H9 (cell line): Measurements from ENCODE around the gene TMEM63B. TPM values are rescaled to one million over a fixed set of nuclear protein-coding genes. Genes with fewer than 3 reads are reported as not detected.

Source experiments
- DNase-seq: peaks from one replicate; pipeline ENCODE4 v3.0.0-alpha.2; 2017
- H2AFZ ChIP-seq: one replicate; pipeline ENCODE4 v1.6.1; 2013; ENCODE audit warnings: mild to moderate bottlenecking, low read length, control low read depth, moderate library complexity
- H2AK5ac ChIP-seq: 2 replicates; pipeline ENCODE4 v1.6.1; 2013; ENCODE audit warnings: low read length, control low read depth, mixed read lengths; ENCODE audit not compliant: insufficient read length
- H2BK120ac ChIP-seq: one replicate; pipeline ENCODE4 v1.6.1; 2013; ENCODE audit warnings: low read depth, mild to moderate bottlenecking, low read length, control low read depth, inconsistent platforms; ENCODE audit not compliant: poor library complexity, severe bottlenecking
- H2BK12ac ChIP-seq: 2 replicates; pipeline ENCODE4 v1.6.1; 2013; ENCODE audit warnings: low read length, control low read depth, mixed read lengths, low read depth; ENCODE audit not compliant: insufficient read length
- H2BK15ac ChIP-seq: 2 replicates; pipeline ENCODE4 v1.6.1; 2013; ENCODE audit warnings: low read depth, low read length, control low read depth
- H2BK20ac ChIP-seq: one replicate; pipeline ENCODE4 v1.6.1; 2013; ENCODE audit warnings: low read depth, mild to moderate bottlenecking, low read length, control low read depth, inconsistent platforms; ENCODE audit not compliant: poor library complexity, severe bottlenecking
- H2BK5ac ChIP-seq: 2 replicates; pipeline ENCODE4 v1.6.1; 2013; ENCODE audit warnings: low read length, control low read depth, mixed read lengths; ENCODE audit not compliant: insufficient read length
- H3K14ac ChIP-seq: 2 replicates; pipeline ENCODE4 v1.6.1; 2013; ENCODE audit warnings: low read length, control low read depth; ENCODE audit not compliant: insufficient read depth
- H3K18ac ChIP-seq: 2 replicates; pipeline ENCODE4 v1.6.1; 2013; ENCODE audit warnings: low read depth, mild to moderate bottlenecking, mixed read lengths, low read length, control low read depth; ENCODE audit not compliant: insufficient read length
- H3K23ac ChIP-seq: 2 replicates; pipeline ENCODE4 v1.6.1; 2013; ENCODE audit warnings: low read length, control low read depth, mixed read lengths, low read depth; ENCODE audit not compliant: insufficient read length
- H3K23me2 ChIP-seq: 2 replicates; pipeline ENCODE4 v1.6.1; 2013; ENCODE audit warnings: low read depth, mild to moderate bottlenecking, mixed read lengths, low read length, control low read depth; ENCODE audit not compliant: insufficient read length, poor library complexity, severe bottlenecking
- H3K27ac ChIP-seq: 2 replicates; pipeline ENCODE4 v1.5.1; 2013; ENCODE audit warnings: low read length, control low read depth, mixed read lengths, low read depth; ENCODE audit not compliant: insufficient read length
- H3K27me3 ChIP-seq: 2 replicates; pipeline ENCODE4 v1.6.1; 2013; ENCODE audit warnings: low read length, control low read depth, inconsistent platforms; ENCODE audit not compliant: insufficient read depth
- H3K4ac ChIP-seq: 2 replicates; pipeline ENCODE4 v1.6.1; 2013; ENCODE audit warnings: low read depth, mild to moderate bottlenecking, control low read depth, inconsistent platforms, low read length, moderate library complexity
- H3K4me1 ChIP-seq: 2 replicates; pipeline ENCODE4 v1.6.1; 2013; ENCODE audit warnings: low read length, control low read depth, inconsistent platforms; ENCODE audit not compliant: insufficient read depth
- H3K4me2 ChIP-seq: 2 replicates; pipeline ENCODE4 v1.6.1; 2013; ENCODE audit warnings: low read length, control low read depth, mixed read lengths; ENCODE audit not compliant: insufficient read length, insufficient read depth
- H3K56ac ChIP-seq: 2 replicates; pipeline ENCODE4 v1.6.1; 2013; ENCODE audit warnings: low read depth, mild to moderate bottlenecking, mixed read lengths, low read length, control low read depth; ENCODE audit not compliant: insufficient read length
- H3K79me1 ChIP-seq: 2 replicates; pipeline ENCODE4 v1.6.1; 2013; ENCODE audit warnings: low read depth, mild to moderate bottlenecking, moderate library complexity, low read length, control low read depth, inconsistent platforms; ENCODE audit not compliant: insufficient read depth, poor library complexity, severe bottlenecking
- H3K79me2 ChIP-seq: 2 replicates; pipeline ENCODE4 v1.6.1; 2013; ENCODE audit warnings: low read length, control low read depth, inconsistent platforms; ENCODE audit not compliant: insufficient read depth
- H3K9ac ChIP-seq: 2 replicates; pipeline ENCODE4 v1.6.1; 2013; ENCODE audit warnings: low read length, control low read depth, mixed read lengths; ENCODE audit not compliant: insufficient read length; ENCODE audit errors: extremely low read depth
- H3K9me3 ChIP-seq: one replicate; pipeline ENCODE4 v1.6.1; 2013; ENCODE audit warnings: low read depth, low read length, inconsistent platforms; ENCODE audit not compliant: control insufficient read depth
- H3T11ph ChIP-seq: one replicate; pipeline ENCODE4 v1.6.1; 2013; ENCODE audit warnings: mild to moderate bottlenecking, low read length, control low read depth, inconsistent platforms
- H4K20me1 ChIP-seq: one replicate; pipeline ENCODE4 v1.6.1; 2013; ENCODE audit not compliant: control insufficient read depth, insufficient read length, insufficient read depth
- H4K5ac ChIP-seq: 2 replicates; pipeline ENCODE4 v1.6.1; 2013; ENCODE audit warnings: low read depth, mild to moderate bottlenecking, mixed read lengths, low read length, control low read depth; ENCODE audit not compliant: insufficient read length
- H4K8ac ChIP-seq: replicated peaks from 2 replicates; pipeline ENCODE4 v1.6.1; 2013; ENCODE audit warnings: low read length, control low read depth, mixed read lengths, low read depth; ENCODE audit not compliant: insufficient read length
- H4K91ac ChIP-seq: 2 replicates; pipeline ENCODE4 v1.6.1; 2013; ENCODE audit warnings: low read depth, mild to moderate bottlenecking, moderate library complexity, mixed read lengths, low read length, control low read depth; ENCODE audit not compliant: insufficient read length
- H3K27ac Mint-ChIP-seq, 3 experiments: 2 replicates in 2 of 3; 3 replicates in 1 of 3; pipeline ENCODE4 v1.8.0; 2020 to 2021; ENCODE audit warnings: mixed read lengths in 3 of 3, mild to moderate bottlenecking in 1 of 3, moderate library complexity in 1 of 3
- H3K27me3 Mint-ChIP-seq: 2 replicates; pipeline ENCODE4 v1.8.0; 2021; ENCODE audit warnings: low read depth, mild to moderate bottlenecking, moderate library complexity, mixed read lengths
- H3K36me3 Mint-ChIP-seq, 3 experiments: 2 replicates in 2 of 3; 3 replicates in 1 of 3; pipeline ENCODE4 v1.8.0; 2020 to 2021; ENCODE audit warnings: low read depth in 3 of 3, mixed read lengths in 3 of 3; ENCODE audit not compliant: insufficient read depth in 1 of 3
- H3K4me1 Mint-ChIP-seq, 2 experiments: 2 replicates each; pipeline ENCODE4 v1.8.0; 2020; ENCODE audit warnings: mixed read lengths in 2 of 2
- H3K4me3 Mint-ChIP-seq, 2 experiments: 2 replicates in 1 of 2; 3 replicates in 1 of 2; pipeline ENCODE4 v1.8.0; 2020 to 2021; ENCODE audit warnings: mild to moderate bottlenecking in 2 of 2, mixed read lengths in 2 of 2, moderate library complexity in 1 of 2
- H3K9me3 Mint-ChIP-seq, 2 experiments: 2 replicates in 1 of 2; 3 replicates in 1 of 2; pipeline ENCODE4 v1.8.0; 2020; ENCODE audit warnings: mild to moderate bottlenecking in 2 of 2, mixed read lengths in 2 of 2, moderate library complexity in 1 of 2
- WGBS: extraction: QIAGEN DNeasy Blood & Tissue Kit; methylation state at CpG from one replicate; pipeline ENCODE4 v1.1.7; 2013; ENCODE audit warnings: missing lambda C conversion rate, low lambda C conversion rate, mixed read lengths; ENCODE audit not compliant: insufficient read length; ENCODE audit errors: extremely low coverage; 5-methylcytosine and 5-hydroxymethylcytosine counted together
- total RNA-seq: library from RNA; stranded (reverse); gene quantifications from 2 replicates; pipeline ENCODE4 v1.2.1, GENCODE V29; 2021
- TF ChIP-seq, protein P1 (sequence below): fragments of 200-600 bp; sonication (generic); conservative IDR thresholded peaks from 3 replicates; pipeline ENCODE4 v1.8.0; 2021; ENCODE audit warnings: antibody characterized with exemption, mild to moderate bottlenecking

Gene TMEM63B
- total RNA-seq, 1 experiment from 2014 or later = 56.3 TPM

DNA sequence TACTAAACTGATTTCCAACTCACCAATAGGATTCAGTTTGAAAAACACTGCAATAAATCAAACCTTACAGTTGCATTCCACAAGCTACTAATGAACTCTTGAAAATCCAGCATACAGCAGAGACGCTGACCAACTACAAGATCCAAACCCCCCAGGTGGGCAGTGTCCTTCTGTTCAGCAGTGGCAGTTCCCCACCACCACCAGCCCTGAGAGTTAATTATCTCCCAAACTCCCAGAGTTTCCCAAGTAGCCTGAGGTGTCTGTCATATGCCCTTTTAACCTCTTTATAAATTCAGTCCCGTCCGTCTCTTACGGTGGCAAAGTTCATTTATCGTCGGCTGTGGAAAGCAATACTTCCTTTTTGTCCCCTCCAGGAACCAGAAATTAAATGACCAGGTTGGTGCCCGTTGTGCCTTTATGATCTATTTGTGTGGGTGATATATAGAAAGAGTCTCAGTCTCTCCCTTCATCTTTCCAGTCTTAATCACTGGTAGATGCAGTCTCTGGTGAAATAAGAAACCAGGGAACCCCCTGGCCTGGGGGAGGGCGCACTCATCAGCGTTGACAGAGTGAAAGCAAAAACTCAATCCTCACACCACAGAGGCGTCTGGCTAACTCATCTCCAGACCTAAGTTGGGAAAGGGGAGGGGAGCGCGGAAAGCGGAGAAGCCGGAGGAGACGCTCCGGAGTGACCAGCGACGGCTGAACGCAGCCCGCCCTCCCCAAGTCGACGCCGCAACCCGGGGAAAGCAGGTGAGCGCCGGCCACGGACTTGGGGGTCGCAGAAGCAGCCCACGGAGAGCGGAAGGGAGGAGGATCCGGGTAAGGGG is 819 bp upstream of the TMEM63B start:
- Histone ChIP-seq H2BK12ac (no peak overlapping the region), H3T11ph (no peak overlapping the region), H3K18ac (no peak overlapping the region), H2BK5ac (no peak overlapping the region), H3K14ac (peak overlapping the region; percentile 4; the same call in 1 of the 2 replicates), H3K4me2 (peak overlapping the region; percentile 87), H2BK20ac (no peak overlapping the region), H2BK15ac (no peak overlapping the region), H3K23ac (no peak overlapping the region), H3K56ac (no peak overlapping the region), H4K8ac (no peak overlapping the region), H3K9ac (peak overlapping the region; percentile 85), H3K9me3 (no peaks in the 10 kb centered on the region), H2AFZ (no peak overlapping the region), H2AK5ac (no peak overlapping the region), H3K23me2 (peaks cover 12% of the 10 kb centered on the region), H3K79me2 (peaks cover 42% of the 10 kb centered on the region), H2BK120ac (no peak overlapping the region), H3K4ac (no peak overlapping the region), H3K4me1 (no peaks in the 10 kb centered on the region), H3K27me3 (no peaks in the 10 kb centered on the region), H3K27ac (no peak overlapping the region), H4K91ac (no peak overlapping the region), H3K79me1 (no peaks in the 10 kb centered on the region), H4K20me1 (peaks cover 3% of the 10 kb centered on the region), H4K5ac (no peak overlapping the region)
- Mint-ChIP-seq H3K9me3 (no peaks in the 10 kb centered on the region), H3K36me3 (peaks cover 2 to 18% (median 15%) of the 10 kb centered on the region in 3 experiments; a peak in 5 of 7 replicates), H3K4me3 (peak overlapping the region; percentile 87 to 95), H3K27me3 (no peaks in the 10 kb centered on the region; the same call in 1 of the 2 replicates), H3K27ac (peak overlapping the region; percentile 20 to 92 (median 37); a peak in 6 of 7 replicates), H3K4me1 (peaks cover 48 to 55% of the 10 kb centered on the region in 2 experiments)
- WGBS = no CpG with 5 or more reads among the region's 31 CpGs
- TF ChIP-seq, protein P1, sequence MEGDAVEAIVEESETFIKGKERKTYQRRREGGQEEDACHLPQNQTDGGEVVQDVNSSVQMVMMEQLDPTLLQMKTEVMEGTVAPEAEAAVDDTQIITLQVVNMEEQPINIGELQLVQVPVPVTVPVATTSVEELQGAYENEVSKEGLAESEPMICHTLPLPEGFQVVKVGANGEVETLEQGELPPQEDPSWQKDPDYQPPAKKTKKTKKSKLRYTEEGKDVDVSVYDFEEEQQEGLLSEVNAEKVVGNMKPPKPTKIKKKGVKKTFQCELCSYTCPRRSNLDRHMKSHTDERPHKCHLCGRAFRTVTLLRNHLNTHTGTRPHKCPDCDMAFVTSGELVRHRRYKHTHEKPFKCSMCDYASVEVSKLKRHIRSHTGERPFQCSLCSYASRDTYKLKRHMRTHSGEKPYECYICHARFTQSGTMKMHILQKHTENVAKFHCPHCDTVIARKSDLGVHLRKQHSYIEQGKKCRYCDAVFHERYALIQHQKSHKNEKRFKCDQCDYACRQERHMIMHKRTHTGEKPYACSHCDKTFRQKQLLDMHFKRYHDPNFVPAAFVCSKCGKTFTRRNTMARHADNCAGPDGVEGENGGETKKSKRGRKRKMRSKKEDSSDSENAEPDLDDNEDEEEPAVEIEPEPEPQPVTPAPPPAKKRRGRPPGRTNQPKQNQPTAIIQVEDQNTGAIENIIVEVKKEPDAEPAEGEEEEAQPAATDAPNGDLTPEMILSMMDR = no peak
- DNase-seq = peak; percentile 62
